Measurements from ENCODE around the gene NOL12. TPM values are rescaled to one million over a fixed set of nuclear protein-coding genes. Genes with fewer than 3 reads are reported as not detected.

NOL12 gene
- total RNA-seq, 1 experiment from 2014 or later: 28.8 TPM

DNA sequence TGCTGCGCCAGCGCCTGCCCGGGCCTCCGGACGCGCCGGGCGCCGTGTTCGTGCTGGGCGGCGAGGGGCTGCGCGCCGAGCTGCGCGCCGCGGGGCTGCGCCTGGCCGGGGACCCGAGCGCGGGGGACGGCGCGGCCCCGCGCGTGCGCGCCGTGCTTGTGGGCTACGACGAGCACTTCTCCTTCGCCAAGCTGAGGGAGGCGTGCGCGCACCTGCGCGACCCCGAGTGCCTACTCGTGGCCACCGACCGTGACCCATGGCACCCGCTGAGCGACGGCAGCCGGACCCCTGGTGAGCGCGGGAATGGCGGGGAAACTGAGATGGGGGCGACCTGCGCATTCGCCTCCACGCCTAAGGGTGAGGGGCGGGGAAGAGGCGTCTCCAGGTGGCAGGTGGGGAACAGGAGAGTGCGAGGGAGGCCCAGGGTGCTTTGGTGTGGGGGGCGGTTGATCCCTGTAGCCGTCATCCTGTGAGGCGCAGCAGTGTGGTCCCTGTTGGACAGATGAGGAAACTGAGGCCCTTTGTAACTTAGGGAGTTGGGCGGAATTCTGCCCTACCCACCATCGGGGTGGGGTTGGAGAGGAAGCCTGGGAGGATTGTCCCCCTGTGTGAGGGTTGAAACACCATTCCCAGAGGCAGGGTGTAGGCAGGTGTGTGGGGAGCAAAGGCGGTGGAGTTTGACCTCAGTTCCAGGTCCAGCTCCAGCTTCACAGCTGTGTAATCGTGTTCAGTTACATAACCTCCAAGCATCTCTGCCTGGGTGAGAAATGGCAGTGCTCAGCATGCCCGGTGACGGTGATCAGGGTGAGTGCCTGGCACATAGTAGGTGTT lies 26.9 kb upstream of the NOL12 start:
- DNase-seq (ENCODE audit: low read depth): no peak

DNA sequence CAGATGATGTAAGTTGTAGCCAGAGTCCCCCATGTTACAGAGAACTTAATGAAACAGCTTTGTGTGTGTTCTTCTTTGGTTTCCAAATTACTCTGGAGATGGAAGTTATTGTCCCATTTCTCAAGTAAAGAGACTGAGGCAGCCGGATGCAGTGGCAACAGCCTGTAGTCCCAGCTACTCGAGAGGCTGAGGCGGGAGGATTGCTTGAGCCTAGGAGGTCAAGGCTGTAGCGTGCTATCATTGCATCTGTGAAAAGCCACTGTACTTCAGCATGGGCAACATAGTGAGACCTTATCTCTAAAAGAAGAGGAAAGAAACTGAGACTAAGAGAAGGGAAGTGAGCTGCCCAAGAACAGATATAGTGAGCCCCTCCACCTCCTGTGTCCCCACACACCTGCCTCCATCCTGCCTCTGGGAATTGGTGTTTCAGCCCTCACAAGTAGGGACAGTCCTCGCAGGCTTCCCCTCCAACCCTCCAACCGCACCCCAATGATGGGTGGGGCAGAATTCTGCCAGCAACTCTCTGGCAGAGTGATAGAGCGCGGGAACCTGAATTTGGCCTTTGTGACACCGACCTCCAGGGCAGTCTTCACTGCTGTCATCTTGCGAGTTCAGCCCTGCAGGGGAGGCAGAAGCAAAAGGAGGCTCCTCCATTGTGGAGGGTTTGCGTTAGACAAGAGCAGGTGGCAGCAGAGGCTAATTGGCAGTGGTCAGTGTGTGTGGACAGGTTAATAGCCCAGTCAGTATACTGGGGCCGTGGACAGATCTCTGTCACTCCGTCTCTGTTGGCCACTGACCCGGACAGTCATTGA lies 26.0 kb upstream of the NOL12 start:
- DNase-seq (ENCODE audit: low read depth): no peak

DNA sequence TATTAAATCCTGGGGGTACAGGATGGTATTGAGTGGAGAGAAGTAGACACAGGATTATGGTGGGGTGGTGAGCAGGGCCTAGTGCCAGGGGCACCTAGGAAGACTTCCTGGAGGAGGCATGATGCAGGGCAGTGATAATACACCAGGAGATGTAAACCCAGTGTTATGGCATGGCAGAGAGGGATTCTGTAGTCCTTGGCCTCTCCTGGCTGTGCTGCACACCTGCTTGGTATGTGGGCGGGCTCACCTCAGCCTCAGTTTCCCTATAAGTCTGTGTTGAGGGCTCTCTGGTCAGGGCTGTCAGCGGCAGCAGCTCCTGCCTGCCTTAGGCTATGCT lies 25.5 kb upstream of the NOL12 start:
- DNase-seq (ENCODE audit: low read depth): no peak

DNA sequence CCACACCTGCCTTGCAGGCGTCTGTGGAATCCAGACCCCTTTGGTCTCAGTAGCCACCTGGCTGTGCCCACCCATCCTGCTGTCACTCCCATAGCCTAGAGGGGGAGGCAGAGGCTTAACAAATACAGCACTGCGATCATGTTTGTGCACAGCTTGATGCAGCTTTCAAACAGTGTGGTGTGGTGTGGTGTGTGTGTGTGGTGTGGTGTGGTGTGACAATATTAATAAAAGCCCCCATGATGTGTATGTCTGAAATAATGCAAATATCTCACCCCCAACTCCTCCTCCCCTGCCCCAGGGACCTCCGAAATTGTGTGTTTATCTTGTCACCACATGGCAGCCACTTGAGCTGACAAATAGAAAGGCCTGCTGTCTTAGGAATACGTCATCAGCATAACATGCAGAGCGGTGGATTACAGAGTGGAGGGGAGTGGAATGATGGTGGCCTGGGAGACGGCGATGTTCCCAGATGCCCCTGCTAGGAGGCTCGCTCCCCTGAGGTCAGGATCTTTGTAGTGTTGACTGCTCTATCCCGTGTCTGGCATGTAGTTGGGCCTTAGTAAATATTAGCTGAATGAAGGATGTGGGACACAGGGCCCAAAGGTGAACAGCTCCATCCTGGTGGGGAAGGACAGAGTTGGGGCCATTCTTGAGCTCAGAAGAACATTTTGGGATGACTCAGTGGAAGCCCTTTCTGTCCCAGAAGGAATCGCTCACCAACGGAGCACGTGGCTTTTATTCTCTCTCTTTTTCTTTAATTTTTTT lies 24.8 kb upstream of the NOL12 start:
- DNase-seq (ENCODE audit: low read depth): peak; percentile 56

DNA sequence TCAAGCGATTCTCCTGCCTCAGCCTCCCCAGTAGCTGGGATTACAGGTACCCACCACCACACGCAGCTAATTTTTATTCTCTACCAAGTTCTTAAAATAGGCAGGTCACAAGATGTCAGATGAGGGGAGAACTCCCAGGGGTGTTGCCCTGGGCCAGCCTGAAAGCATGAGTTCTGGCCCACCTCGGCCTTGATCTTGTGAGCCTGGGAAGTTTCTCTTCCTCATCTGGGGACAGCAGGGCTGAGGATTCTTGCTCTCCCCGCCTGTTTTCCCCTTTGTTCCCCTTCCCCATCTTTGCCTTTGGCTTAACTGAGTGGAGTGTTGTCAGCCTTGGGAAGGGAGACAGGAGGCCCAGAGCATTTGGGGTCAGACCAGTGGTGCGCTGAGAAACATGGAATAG lies 24.1 kb upstream of the NOL12 start:
- no peak for DNase-seq (ENCODE audit: low read depth)

DNA sequence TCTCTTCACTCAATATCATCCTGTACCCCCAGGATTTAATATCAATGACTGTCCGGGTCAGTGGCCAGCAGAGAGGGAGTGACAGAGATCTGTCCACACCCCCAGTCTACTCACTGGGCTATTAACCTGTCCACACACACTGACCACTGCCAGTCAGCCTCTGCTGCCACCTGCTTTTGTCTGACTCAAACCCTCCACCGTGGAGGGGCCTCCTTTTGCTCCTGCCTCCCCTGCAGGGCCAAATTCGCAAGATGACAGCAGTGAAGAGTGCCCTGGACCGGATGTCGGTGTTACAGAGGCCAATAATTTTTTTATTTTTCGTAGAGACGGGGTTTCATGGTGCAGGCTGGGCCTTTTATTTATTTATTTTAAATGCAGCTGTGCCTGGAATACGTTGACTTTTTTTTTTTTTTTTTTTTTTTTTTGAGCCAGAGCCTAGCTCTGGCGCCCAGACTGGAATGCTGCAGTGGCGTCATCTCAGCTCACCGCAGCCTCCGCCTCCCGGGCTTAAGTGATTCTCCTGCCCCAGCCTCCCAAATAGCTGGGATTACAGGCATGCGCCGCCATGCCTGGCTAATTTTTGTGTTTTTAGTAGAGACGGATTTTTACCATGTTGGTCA lies 22.5 kb upstream of the NOL12 start:
- no peak for DNase-seq (ENCODE audit: low read depth)

DNA sequence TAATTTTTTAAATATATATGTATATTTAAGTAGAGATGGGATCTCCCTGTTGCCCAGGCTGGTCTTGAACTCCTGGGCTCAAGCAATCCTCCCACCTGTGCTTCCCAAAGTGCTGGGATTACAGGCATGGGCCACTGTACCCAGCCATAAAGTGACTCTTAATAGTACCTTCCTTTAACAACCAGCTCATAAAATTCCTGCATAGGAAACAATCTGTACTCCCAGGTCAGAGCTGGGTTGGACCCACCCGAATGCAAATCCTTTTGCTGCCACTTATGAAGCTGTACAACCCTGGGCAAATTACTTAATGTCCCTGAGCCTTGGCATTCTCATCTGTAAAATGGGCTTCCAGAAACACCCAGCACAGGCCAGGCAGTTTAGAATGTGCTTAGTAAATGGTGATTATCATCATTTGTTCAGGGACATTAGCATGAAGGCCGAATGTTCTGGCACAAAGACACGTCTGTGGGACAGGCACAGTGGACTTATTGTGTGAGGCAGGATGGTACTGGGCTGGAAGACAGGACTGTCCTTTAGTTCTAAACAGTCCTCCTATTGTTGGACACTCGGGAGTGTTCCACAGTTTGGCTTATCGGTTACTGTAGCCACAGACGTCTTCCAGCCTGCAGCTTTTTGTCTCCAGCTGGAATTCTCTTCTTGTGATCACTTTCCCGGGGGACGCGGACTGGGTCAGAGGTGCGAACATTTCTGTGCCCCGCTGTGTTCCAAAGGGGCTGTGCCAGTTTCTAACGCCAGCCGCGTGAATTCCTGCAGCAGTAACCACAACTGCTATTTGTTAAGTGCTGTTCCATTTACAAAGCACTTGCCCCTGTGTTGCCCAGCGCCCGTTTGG lies 21.7 kb upstream of the NOL12 start:
- peak; percentile 62 for DNase-seq (ENCODE audit: low read depth)

DNA sequence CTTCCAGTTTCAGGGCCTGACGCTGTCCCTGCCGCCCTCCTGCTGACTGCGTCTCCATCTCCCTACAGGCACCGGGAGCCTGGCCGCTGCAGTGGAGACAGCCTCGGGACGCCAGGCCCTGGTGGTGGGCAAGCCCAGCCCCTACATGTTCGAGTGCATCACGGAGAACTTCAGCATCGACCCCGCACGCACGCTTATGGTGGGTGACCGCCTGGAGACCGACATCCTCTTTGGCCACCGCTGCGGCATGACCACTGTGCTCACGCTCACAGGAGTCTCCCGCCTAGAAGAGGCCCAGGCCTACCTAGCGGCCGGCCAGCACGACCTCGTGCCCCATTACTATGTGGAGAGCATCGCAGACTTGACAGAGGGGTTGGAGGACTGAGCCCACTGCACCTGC lies 20.7 kb upstream of the NOL12 start:
- DNase-seq (ENCODE audit: low read depth): no peak

DNA sequence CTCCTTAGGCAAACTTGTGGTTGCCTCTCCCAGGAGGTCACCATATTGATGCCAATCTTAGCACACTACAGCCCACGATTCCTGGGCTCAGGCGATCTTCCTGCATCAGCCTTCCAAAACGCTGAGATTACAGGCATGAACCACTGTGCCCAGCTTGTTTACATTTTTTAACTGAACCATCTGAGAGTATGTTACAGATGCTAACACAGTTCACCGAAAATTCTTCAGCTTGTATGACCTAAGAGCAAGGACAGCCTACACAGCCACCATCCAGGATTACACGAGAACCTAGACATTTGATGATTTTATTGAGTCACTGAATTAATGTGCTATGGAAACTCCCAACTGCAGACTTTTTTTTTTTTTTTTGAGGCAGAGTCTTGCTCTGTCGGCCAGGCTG lies 16.6 kb upstream of the NOL12 start:
- peak; percentile 21 for DNase-seq (ENCODE audit: low read depth)

DNA sequence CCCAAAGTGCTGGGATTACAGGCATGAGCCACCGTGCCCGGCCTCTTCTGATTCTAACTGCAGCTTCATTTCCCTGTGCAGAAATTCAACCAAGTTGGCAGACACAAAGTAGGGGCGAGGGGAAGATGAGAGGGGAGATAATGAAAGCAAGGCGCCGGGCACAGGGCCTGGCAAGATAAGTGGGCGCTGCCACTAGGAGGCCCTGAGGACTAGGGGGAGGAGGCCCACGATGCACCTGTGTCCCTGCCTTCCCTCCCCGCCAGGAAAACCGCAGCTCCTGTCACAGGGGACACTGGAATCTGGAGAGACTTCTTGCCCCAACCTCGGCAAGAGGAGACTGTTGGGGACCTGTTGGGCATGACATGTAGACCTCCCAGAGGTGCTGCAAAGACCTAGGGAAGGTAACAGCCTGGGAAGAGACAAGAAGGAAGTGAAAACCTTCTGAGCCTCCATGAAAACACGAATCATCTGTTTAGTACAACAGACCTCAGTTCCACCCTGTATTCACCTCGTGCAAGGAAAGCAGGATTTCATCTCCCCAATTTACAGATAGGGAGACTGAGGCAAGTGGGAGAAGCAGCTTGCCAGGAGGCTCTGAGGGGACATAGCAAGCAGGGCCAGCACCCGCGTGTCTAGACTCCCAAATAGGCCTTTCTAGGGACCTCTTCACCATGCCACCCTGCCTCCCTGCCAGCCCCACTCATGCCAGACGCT lies 13.8 kb upstream of the NOL12 start:
- DNase-seq (ENCODE audit: low read depth): no peak

DNA sequence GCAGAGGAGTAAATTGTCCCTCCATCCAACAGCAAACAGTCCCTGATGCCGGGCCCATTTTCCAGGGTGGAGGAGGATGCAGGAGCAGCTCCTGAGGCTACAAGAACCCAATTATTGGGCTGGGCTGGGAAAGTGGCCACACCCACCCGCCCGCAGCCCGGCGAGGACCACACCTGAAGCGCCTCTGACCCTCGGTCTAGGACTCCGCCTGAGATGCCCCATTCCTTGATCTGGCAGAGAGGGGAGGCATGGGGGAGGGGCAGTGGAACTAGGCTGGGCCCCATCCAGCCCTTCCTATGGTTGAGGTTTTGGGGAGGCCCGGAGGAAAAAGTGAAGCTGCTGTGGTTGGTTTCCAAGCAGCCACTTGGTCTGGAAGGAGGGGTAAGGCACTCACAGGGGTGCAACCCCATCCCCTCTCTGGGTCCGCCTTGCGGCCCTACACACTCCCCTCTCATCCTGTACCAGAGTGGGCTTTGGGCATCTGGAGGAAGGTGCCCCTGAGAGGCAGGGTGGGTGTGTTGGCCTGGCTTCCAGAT lies 13.2 kb upstream of the NOL12 start:
- DNase-seq (ENCODE audit: low read depth): no peak

DNA sequence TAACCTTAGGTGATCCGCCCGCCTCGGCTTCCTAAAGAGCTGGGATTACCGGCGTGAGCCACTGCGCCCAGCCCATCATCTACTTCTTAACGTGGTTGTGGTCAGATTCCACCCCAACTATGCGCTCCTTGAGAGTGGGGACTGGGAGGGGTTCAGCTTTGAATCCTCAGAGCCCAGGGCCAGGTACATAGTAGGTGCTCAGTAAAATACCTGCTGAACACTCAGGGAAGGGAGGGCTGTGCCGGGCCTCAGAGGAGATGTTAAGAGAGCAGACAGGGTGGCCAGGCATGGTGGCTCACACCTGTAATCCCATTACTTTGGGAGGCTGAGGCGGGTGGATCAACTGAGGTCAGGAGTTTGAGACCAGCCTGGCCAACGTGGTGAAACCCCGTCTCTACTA lies 11.9 kb upstream of the NOL12 start:
- no peak for DNase-seq (ENCODE audit: low read depth)

DNA sequence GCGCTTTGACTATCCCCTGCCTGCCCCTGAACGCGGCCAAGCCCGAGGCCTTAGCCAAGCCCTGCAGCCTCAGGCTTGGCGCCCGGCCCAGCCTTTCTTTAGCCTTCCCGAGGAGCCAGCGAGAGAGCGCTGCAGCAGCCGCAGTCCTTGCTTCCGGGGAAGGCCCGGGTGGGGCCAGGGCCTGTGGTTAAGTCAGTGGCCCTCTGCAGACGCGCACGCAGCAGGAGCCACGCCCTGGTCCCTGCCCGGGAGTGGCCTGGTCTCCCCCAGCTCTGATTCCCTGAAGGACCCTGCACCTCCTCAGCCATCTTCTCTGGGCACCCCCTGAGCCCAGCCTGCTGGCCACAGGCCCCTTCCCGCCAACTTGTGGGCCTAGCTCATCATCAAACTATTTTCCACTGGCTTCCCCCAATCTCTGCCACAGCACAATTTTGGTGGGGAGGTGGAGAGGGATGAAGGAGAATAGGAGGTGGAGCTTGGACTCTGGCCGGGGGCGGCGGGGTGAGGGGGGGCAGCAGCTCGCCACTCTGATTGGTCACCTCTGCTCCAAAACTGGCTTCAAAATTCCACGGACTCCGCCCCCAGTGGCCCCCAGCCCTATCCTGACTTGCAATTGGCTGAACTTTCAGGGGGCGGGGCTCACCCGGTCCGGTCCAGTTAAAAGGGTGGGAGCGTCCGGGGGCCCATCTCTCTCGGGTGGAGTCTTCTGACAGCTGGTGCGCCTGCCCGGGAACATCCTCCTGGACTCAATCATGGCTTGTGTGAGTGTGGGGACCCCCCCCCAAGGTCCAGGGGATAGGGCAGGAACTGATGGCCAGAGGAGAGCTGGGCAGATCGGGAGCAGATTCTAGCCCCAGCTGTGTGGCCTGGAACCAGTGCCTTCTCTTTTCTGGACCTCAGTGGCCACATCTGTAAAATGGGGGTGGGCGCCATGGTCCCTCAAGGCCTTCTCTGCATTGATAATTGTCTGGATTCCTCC lies 10.9 kb upstream of the NOL12 start, which contains the start of gene LGALS1:
Gene LGALS1 (plus strand): TSS at position 686 of the 979 bp plus-strand sequence. CDS start 67 bp downstream, at position 753.
- peak; percentile 96 for DNase-seq (ENCODE audit: low read depth)

DNA sequence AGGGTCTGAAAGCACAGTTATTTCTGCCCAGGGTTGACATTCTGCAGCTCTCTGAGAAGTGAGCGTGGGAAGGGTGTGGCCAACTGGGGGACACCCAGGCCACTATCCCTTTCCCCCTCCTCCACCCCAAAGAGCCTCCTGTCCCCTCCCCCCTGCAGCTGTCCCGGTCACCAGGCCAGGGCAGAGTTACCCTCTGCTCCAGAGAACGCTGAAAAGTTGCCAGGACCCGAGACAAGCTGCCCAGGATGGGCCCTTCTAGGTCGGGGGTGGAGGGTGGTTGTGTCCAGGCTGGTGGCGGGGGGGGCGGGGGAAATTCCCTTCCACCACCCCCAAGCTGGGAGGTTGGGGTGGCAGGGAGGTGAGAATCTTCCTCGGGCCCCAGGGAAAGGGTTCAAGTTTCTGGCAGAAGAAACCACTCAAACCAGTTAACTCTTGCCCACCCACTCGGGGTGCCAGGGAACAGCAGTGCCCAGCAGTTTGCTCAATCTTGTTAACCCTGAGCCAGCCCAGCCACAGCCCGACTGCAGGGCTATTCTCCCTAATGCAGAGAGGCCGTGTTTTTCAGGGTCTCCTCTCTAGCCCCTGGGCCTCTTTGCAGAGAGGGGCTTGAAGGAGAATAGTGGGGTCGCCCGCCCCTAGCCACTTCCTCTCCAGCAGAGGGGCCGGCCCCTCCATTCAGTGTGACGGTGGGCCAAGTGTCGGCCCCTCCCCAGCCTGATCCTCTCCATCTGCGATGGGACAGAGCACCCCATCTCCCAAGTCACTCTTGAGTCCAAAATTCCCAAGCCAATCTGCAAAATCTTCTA lies 10.0 kb upstream of the NOL12 start:
- peak; percentile 62 for DNase-seq (ENCODE audit: low read depth)

DNA sequence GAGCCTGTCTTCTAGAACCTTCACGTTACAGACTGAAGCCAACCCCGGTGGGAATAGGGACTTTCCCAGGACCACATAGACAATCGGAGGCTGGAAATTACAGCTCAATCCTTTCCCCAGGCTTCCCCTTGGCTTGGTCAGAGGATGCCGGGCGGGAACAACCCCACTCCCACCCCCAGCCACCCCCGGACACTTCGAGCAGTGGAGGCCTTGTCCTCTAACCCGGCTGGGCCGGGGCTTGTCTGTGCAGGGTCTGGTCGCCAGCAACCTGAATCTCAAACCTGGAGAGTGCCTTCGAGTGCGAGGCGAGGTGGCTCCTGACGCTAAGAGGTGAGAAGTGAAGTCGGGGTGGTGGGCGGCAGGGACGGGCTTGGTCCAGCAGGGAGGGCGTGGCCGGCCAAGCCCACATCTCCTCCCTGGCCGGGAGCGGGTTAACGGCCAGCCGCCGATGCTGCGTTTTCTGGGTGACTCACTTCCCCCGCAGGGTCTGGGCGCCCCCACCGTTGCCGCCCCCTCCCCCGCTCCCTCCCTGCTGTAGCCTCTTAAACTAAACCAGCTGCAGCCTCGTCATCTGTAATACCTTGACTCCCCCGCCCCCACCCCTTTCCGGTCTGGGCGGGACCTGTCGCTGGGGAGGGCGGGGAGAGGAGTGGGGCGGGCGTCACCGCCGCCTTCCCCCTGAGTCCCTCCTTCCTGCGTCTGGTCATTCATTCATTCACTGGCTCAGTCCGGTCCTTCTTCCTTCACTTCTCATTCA lies 9.2 kb upstream of the NOL12 start:
- peak; percentile 97 for DNase-seq (ENCODE audit: low read depth)

DNA sequence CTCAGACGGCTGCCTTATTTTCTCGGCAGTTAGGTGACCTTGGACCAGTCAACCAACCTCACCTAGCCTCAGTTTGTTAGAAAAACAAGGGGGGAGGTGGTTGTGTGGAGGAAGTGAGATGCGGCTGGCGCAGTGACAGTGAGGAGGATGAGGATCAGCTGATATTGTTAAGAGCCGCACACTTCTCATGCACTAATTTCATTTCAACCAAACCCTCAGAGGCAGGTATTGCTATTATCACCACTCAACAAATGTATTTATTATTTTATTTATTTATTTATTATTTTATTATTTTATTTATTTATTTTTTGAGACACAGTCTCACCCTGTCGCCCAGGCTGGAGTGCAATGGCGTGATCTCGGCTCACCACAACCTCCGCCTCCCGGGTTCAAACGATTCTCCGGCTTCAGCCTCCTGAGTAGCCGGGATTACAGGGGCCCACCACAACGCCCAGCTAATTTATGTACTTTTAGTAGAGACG lies 8.6 kb upstream of the NOL12 start:
- DNase-seq (ENCODE audit: low read depth): no peak

DNA sequence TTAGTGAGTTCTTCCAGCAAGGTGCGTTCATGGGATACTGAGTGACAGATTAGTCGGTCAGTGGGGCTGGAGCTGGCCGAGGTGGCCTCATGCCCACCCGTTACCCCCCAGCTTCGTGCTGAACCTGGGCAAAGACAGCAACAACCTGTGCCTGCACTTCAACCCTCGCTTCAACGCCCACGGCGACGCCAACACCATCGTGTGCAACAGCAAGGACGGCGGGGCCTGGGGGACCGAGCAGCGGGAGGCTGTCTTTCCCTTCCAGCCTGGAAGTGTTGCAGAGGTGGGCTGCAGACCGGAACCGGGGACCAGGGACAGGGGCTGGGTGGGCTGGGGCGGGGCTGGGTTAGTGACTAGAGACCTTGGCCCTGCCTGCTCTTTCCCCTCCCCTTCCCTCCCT lies 7.8 kb upstream of the NOL12 start:
- DNase-seq (ENCODE audit: low read depth): no peak

All from RPMI7951 (cell line).